CD14-positive monocyte (primary cell): ENCODE measurements around the gene FAM111B. TPM values are rescaled to one million over a fixed set of nuclear protein-coding genes. Genes with fewer than 3 reads are reported as not detected.
"Not testable (repeated sequence)": the region's sequence is repeated elsewhere in the genome, so short reads cannot be mapped to it uniquely, and the experiment has no call there.

ENCODE experiments used
- DNase-seq, 3 donors: peaks; one replicate each; pipeline ENCODE4 v3.0.0-alpha.2; 2011 to 2022
- H2AFZ ChIP-seq: 2 replicates; pipeline ENCODE4 v1.6.0; 2012; ENCODE audit warnings: mild to moderate bottlenecking, low read depth, low read length, inconsistent platforms; ENCODE audit not compliant: insufficient read depth, poor library complexity, severe bottlenecking
- H3K27ac ChIP-seq, 2 donors: 1 replicate in 1 of 2; 2 replicates in 1 of 2; pipeline ENCODE4 v1.5.1; 2012 to 2013; ENCODE audit warnings: low read length in 2 of 2, control low read depth in 1 of 2, inconsistent platforms in 1 of 2, low read depth in 1 of 2, mild to moderate bottlenecking in 1 of 2
- H3K27me3 ChIP-seq, 2 donors: one replicate each; pipeline versions ENCODE4 v1.6.0 to v1.6.1; 2011 to 2013; ENCODE audit warnings: low read length in 2 of 2; ENCODE audit not compliant: control insufficient read depth in 2 of 2, insufficient read depth in 2 of 2
- H3K36me3 ChIP-seq, 2 donors: replicated peaks in 1 of 2; 1 replicate in 1 of 2; 2 replicates in 1 of 2; pipeline versions ENCODE4 v1.5.1 to v1.6.1; 2012 to 2013; ENCODE audit warnings: low read length in 2 of 2, control low read depth in 1 of 2, inconsistent platforms in 1 of 2, mild to moderate bottlenecking in 1 of 2; ENCODE audit not compliant: insufficient read depth in 2 of 2, control insufficient read depth in 1 of 2
- H3K4me1 ChIP-seq, 2 donors: 1 replicate in 1 of 2; 2 replicates in 1 of 2; pipeline versions ENCODE4 v1.5.1 to v1.6.1; 2012 to 2013; ENCODE audit warnings: low read length in 2 of 2, control low read depth in 1 of 2, inconsistent platforms in 1 of 2, mild to moderate bottlenecking in 1 of 2, moderate library complexity in 1 of 2; ENCODE audit not compliant: insufficient read depth in 2 of 2, control insufficient read depth in 1 of 2
- H3K4me2 ChIP-seq: replicated peaks from 2 replicates; pipeline ENCODE3; 2012; ENCODE audit warnings: low read length, moderate library complexity, mild to moderate bottlenecking; ENCODE audit not compliant: poor library complexity, severe bottlenecking; ENCODE audit errors: extremely low read depth
- H3K4me3 ChIP-seq, 3 experiments: fragments of 200-600 bp in 1 of 3; sonication (generic) in 1 of 3; replicated peaks in 1 of 3; 1 replicate in 2 of 3; 2 replicates in 1 of 3; pipeline ENCODE4 v1.5.1; 2011 to 2013; ENCODE audit warnings: low read length in 3 of 3, mild to moderate bottlenecking in 3 of 3, control low read depth in 2 of 3, low read depth in 2 of 3, inconsistent platforms in 1 of 3, moderate library complexity in 1 of 3
- H3K79me2 ChIP-seq: 2 replicates; pipeline ENCODE4 v1.6.0; 2012; ENCODE audit warnings: mild to moderate bottlenecking, control low read depth, inconsistent platforms, low read length, moderate library complexity; ENCODE audit not compliant: insufficient read depth
- H3K9ac ChIP-seq: 2 replicates; pipeline ENCODE4 v1.6.0; 2017; ENCODE audit warnings: low read length, mild to moderate bottlenecking; ENCODE audit not compliant: insufficient read depth, poor library complexity, severe bottlenecking
- H3K9me3 ChIP-seq, 2 donors: replicated peaks in 1 of 2; 1 replicate in 1 of 2; 2 replicates in 1 of 2; pipeline versions ENCODE4 v1.5.1 to v1.6.1; 2012 to 2013; ENCODE audit warnings: low read length in 2 of 2, control low read depth in 1 of 2; ENCODE audit not compliant: control insufficient read depth in 1 of 2, insufficient read depth in 1 of 2
- H4K20me1 ChIP-seq: 2 replicates; pipeline ENCODE4 v1.6.0; 2012; ENCODE audit warnings: mild to moderate bottlenecking, low read length, control low read depth, moderate library complexity; ENCODE audit not compliant: insufficient read depth
- H3K27ac Mint-ChIP-seq, 7 donors: one replicate each; pipeline ENCODE4 v1.8.0; 2020; ENCODE audit warnings: mild to moderate bottlenecking in 7 of 7, mixed read lengths in 7 of 7, moderate library complexity in 6 of 7, inconsistent platforms in 2 of 7
- H3K27me3 Mint-ChIP-seq, 3 donors: one replicate each; pipeline ENCODE4 v1.8.0; 2021 to 2022; ENCODE audit warnings: low read depth in 3 of 3, mild to moderate bottlenecking in 3 of 3, mixed read lengths in 3 of 3, moderate library complexity in 3 of 3, inconsistent platforms in 1 of 3
- H3K36me3 Mint-ChIP-seq, 2 donors: one replicate each; pipeline ENCODE4 v1.8.0; 2020; ENCODE audit warnings: mixed read lengths in 2 of 2, inconsistent platforms in 1 of 2, mild to moderate bottlenecking in 1 of 2
- H3K4me1 Mint-ChIP-seq: one replicate; pipeline ENCODE4 v1.8.0; 2020; ENCODE audit warnings: mild to moderate bottlenecking, mixed read lengths
- H3K4me3 Mint-ChIP-seq, 2 donors: one replicate each; pipeline ENCODE4 v1.8.0; 2020; ENCODE audit warnings: mild to moderate bottlenecking in 2 of 2, mixed read lengths in 2 of 2, moderate library complexity in 1 of 2
- H3K9me3 Mint-ChIP-seq, 7 donors: one replicate each; pipeline ENCODE4 v1.8.0; 2020 to 2022; ENCODE audit warnings: mixed read lengths in 7 of 7, mild to moderate bottlenecking in 6 of 7, moderate library complexity in 6 of 7, inconsistent platforms in 2 of 7
- CTCF ChIP-seq: fragments of 200-600 bp; IDR thresholded peaks from one replicate; pipeline ENCODE4 v1.8.0; 2022; ENCODE audit warnings: antibody characterized with exemption, mild to moderate bottlenecking
- WGBS: methylation state at CpG from one replicate; pipeline ENCODE4 v1.1.5; 2013; ENCODE audit warnings: missing lambda C conversion rate; ENCODE audit not compliant: insufficient coverage; 5-methylcytosine and 5-hydroxymethylcytosine counted together
- intact Hi-C, 2 donors: fragments of 100-400 bp; cut with micrococcal nuclease; formaldehyde crosslinking; loops; one replicate each; pipeline versions ENCODE4 v1.15.0 to v1.15.1; 2023
- polyA plus RNA-seq, 3 donors: library from polyadenylated mRNA; depleted of rRNA in 1 of 3; unstranded in 2 of 3; stranded (reverse) in 1 of 3; fragments of 300-500 nt in 2 of 3; fragments of >200 nt in 1 of 3; fragmentation: Illumina TruSeq in 2 of 3; gene quantifications; 1 replicate in 2 of 3; 2 replicates in 1 of 3; pipeline ENCODE4 v1.2.3, GENCODE V29; 2012 to 2021

The FAM111B gene
- polyA plus RNA-seq, 3 donors = 0.09 TPM; not detected in 2

- no CpG with 5 or more reads among the region's 2 CpGs for WGBS
- Histone ChIP-seq H3K4me2 (no peak overlapping the region), H3K9ac (no peak overlapping the region), H3K27me3 (no peaks in the 10 kb centered on the region), H3K4me1 (peaks cover 13 to 25% of the 10 kb centered on the region in 2 donors), H3K9me3 (no peaks in the 10 kb centered on the region), H3K4me3 (no peak overlapping the region), H4K20me1 (no peaks in the 10 kb centered on the region), H3K27ac (no peak overlapping the region), H3K79me2 (no peaks in the 10 kb centered on the region), H3K36me3 (no peaks in the 10 kb centered on the region), H2AFZ (no peak overlapping the region)
- Mint-ChIP-seq H3K4me1 (peaks cover 20% of the 10 kb centered on the region), H3K27ac (no peak overlapping the region), H3K9me3 (peaks cover 0 to 3% (median 2%) of the 10 kb centered on the region in 7 donors), H3K4me3 (no peak overlapping the region), H3K36me3 (no peaks in the 10 kb centered on the region), H3K27me3 (peaks cover 1 to 2% (median 1%) of the 10 kb centered on the region in 3 donors)
- intact Hi-C loops = no loop called here
- no peak for DNase-seq
- no peak for TF ChIP-seq CTCF
Observed at GRCh38 chr11:59078435-59078834, 28.6 kb upstream of the FAM111B start.

GRCh38 chr11:59079086-59079485 lies 28.0 kb upstream of the FAM111B start:
- Histone ChIP-seq H3K4me3 (no peak overlapping the region), H2AFZ (no peak overlapping the region), H3K27me3 (no peaks in the 10 kb centered on the region), H3K9me3 (no peaks in the 10 kb centered on the region), H4K20me1 (no peaks in the 10 kb centered on the region), H3K79me2 (no peaks in the 10 kb centered on the region), H3K9ac (no peak overlapping the region), H3K4me1 (peaks cover 13 to 25% of the 10 kb centered on the region in 2 donors), H3K36me3 (no peaks in the 10 kb centered on the region), H3K4me2 (no peak overlapping the region), H3K27ac (no peak overlapping the region)
- no peak for TF ChIP-seq CTCF
- whole genome bisulfite sequencing = no CpG with 5 or more reads among the region's 1 CpG
- H3K4me1 Mint-ChIP-seq = peaks cover 20% of the 10 kb centered on the region
- H3K9me3 Mint-ChIP-seq = peaks cover 0 to 3% (median 2%) of the 10 kb centered on the region in 7 donors
- peaks cover 1 to 2% (median 1%) of the 10 kb centered on the region in 3 donors for H3K27me3 Mint-ChIP-seq
- H3K4me3 Mint-ChIP-seq = no peak overlapping the region
- H3K27ac Mint-ChIP-seq = no peak overlapping the region
- intact Hi-C loops = no loop called here
- no peaks in the 10 kb centered on the region for H3K36me3 Mint-ChIP-seq
- DNase-seq = no peak

GRCh38 chr11:59080421-59080820 lies 26.6 kb upstream of the FAM111B start:
- H3K4me1 ChIP-seq = peaks cover 13 to 25% of the 10 kb centered on the region in 2 donors
- H3K4me2 ChIP-seq, H3K36me3 ChIP-seq, H4K20me1 ChIP-seq, H3K79me2 ChIP-seq, H3K27me3 Mint-ChIP-seq, DNase-seq, H3K36me3 Mint-ChIP-seq, H3K27ac ChIP-seq, H2AFZ ChIP-seq, H3K9me3 Mint-ChIP-seq, H3K27me3 ChIP-seq, H3K4me3 ChIP-seq, H3K4me3 Mint-ChIP-seq, H3K27ac Mint-ChIP-seq, H3K9me3 ChIP-seq, intact Hi-C loops, H3K9ac ChIP-seq: not testable (repeated sequence)
- whole genome bisulfite sequencing = no CpG with 5 or more reads among the region's 2 CpGs
- H3K4me1 Mint-ChIP-seq = peaks cover 20% of the 10 kb centered on the region
